KMS-11 (cell line): ENCODE data around the gene CDKN2C.
A peak's percentile ranks its signal among the peaks of the same experiment; 100 is the strongest.

Source experiments
- H2AFZ ChIP-seq: fragments of 200-600 bp; sonication (generic); 2 replicates; pipeline ENCODE4 v1.6.1; 2016; ENCODE audit warnings: antibody characterized with exemption, mixed run types, low read depth
- H3K27ac ChIP-seq: fragments of 200-600 bp; sonication (generic); 2 replicates; pipeline ENCODE4 v1.6.1; 2016; ENCODE audit warnings: mild to moderate bottlenecking, mixed run types
- H3K27me3 ChIP-seq: fragments of 200-600 bp; sonication (generic); 2 replicates; pipeline ENCODE4 v1.6.1; 2017; ENCODE audit warnings: mild to moderate bottlenecking, low read depth, mixed run types, moderate library complexity; ENCODE audit not compliant: insufficient read depth
- H3K36me3 ChIP-seq: fragments of 200-600 bp; sonication (generic); 2 replicates; pipeline ENCODE4 v1.6.1; 2017; ENCODE audit warnings: mild to moderate bottlenecking, mixed run types; ENCODE audit not compliant: insufficient read depth
- H3K4me1 ChIP-seq: fragments of 200-600 bp; sonication (generic); 2 replicates; pipeline ENCODE4 v1.6.1; 2016; ENCODE audit warnings: mild to moderate bottlenecking, low read depth, mixed run types; ENCODE audit not compliant: poor library complexity, severe bottlenecking
- H3K4me2 ChIP-seq: fragments of 200-600 bp; sonication (generic); 2 replicates; pipeline ENCODE4 v1.7.0; 2016; ENCODE audit warnings: mild to moderate bottlenecking, mixed run types
- H3K4me3 ChIP-seq: fragments of 200-600 bp; sonication (generic); IDR thresholded peaks from 2 replicates; pipeline ENCODE4 v1.6.1; 2017; ENCODE audit warnings: low read depth, low read length, mixed read lengths; ENCODE audit not compliant: insufficient read depth
- H3K79me2 ChIP-seq: fragments of 200-600 bp; sonication (generic); 2 replicates; pipeline ENCODE4 v1.6.1; 2016; ENCODE audit warnings: low read depth, mixed run types; ENCODE audit not compliant: insufficient read depth
- H3K9ac ChIP-seq: fragments of 200-600 bp; sonication (generic); 2 replicates; pipeline ENCODE4 v1.6.1; 2016; ENCODE audit warnings: mild to moderate bottlenecking, mixed run types
- H4K20me1 ChIP-seq: fragments of 200-600 bp; sonication (generic); 2 replicates; pipeline ENCODE4 v1.6.1; 2016; ENCODE audit warnings: mild to moderate bottlenecking, mixed run types; ENCODE audit not compliant: insufficient read depth
- TF ChIP-seq, protein P1 (sequence below): fragments of 200-600 bp; sonication (generic); conservative IDR thresholded peaks from 2 replicates; pipeline ENCODE4 v1.6.1; 2017; ENCODE audit warnings: low read depth, mild to moderate bottlenecking, antibody characterized with exemption, low read length, moderate library complexity, mixed read lengths

The CDKN2C gene

DNA sequence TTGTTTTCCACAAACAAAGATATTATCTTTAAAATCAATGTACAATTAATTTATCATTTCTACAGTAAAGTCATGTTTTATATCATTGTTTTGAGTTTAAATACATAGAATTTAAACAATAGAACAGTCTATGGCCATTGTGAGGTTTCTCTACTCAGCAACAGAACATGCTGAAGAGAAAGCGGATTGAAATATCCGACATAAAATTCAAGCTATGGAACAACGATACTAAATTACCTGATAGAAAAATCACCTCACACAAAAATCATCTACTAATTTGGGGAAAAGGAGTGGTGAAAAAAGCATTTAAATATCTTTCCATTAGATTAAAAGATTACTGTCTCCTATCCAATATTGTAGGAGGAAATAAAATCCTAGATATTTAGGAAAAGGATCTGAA lies 12.6 kb downstream of the CDKN2C start:
- Histone ChIP-seq H3K4me2 (peak overlapping the region; percentile 76), H2AFZ (no peak overlapping the region), H3K9ac (peak overlapping the region; percentile 97), H4K20me1 (no peaks in the 10 kb centered on the region), H3K4me3 (no peak overlapping the region), H3K27ac (peak overlapping the region; percentile 99), H3K27me3 (no peaks in the 10 kb centered on the region), H3K36me3 (no peaks in the 10 kb centered on the region), H3K4me1 (peaks cover 8% of the 10 kb centered on the region), H3K79me2 (peaks cover 83% of the 10 kb centered on the region)
- TF ChIP-seq, protein P1, sequence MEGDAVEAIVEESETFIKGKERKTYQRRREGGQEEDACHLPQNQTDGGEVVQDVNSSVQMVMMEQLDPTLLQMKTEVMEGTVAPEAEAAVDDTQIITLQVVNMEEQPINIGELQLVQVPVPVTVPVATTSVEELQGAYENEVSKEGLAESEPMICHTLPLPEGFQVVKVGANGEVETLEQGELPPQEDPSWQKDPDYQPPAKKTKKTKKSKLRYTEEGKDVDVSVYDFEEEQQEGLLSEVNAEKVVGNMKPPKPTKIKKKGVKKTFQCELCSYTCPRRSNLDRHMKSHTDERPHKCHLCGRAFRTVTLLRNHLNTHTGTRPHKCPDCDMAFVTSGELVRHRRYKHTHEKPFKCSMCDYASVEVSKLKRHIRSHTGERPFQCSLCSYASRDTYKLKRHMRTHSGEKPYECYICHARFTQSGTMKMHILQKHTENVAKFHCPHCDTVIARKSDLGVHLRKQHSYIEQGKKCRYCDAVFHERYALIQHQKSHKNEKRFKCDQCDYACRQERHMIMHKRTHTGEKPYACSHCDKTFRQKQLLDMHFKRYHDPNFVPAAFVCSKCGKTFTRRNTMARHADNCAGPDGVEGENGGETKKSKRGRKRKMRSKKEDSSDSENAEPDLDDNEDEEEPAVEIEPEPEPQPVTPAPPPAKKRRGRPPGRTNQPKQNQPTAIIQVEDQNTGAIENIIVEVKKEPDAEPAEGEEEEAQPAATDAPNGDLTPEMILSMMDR, result no peak

DNA sequence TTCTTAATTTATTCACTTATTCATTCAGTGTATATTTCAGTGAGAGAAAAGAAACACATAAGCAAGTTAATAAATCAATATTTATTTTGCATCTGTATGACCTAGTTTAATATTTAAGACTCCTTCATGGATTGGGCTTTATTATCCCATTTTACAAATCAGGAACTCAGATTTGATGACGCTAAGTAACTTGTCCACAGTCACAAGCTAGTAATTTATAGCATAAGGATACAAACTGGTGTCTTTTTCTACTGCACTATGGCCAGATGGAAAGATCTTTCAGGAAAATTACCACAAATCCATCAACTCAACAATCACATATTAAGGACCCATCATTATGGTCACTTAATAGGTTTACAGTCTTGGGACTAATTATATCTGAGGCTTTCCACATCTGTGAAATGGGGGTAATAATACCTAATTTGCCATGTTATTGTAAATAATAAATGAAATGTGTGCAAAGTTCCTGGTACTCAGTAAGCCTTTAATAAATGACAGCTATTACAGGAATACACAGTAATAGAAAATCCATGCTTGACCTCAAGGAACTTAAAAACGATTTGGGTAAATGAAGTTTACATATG lies 13.3 kb downstream of the CDKN2C start:
- Histone ChIP-seq H3K27me3 (no peaks in the 10 kb centered on the region), H3K79me2 (peaks cover 85% of the 10 kb centered on the region), H3K9ac (peak overlapping the region; percentile 97), H4K20me1 (no peaks in the 10 kb centered on the region), H2AFZ (no peak overlapping the region), H3K4me2 (peak overlapping the region; percentile 76), H3K4me1 (peaks cover 8% of the 10 kb centered on the region), H3K36me3 (no peaks in the 10 kb centered on the region), H3K27ac (peak overlapping the region; percentile 99), H3K4me3 (no peak overlapping the region)
- TF ChIP-seq, protein P1, result no peak

DNA sequence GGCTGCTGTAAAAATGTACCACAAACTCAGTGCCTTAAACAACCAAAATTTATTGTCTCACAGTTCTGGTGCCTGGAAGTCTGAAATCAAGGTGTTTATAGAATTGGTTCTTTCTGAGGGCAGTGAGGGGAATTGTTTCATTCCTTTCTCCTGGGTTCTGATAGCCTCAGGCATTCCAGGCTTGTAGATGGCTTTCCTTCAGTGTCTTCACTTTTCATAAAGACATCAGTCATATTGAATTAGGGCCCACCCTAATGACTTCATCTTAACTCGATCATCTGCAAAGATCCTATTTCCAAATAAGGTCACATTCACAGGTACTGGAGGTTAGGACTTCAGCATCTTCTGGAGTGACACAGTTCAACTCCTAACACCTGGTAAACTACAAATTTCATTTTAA lies 15.0 kb downstream of the CDKN2C start:
- Histone ChIP-seq H3K4me1 (peaks cover 8% of the 10 kb centered on the region), H4K20me1 (no peaks in the 10 kb centered on the region), H3K36me3 (no peaks in the 10 kb centered on the region), H2AFZ (no peak overlapping the region), H3K4me3 (no peak overlapping the region), H3K79me2 (peaks cover 73% of the 10 kb centered on the region), H3K9ac (peak overlapping the region; percentile 97; the same call in 1 of the 2 replicates), H3K4me2 (peak overlapping the region; percentile 54), H3K27me3 (no peaks in the 10 kb centered on the region), H3K27ac (peak overlapping the region; percentile 99; the same call in 1 of the 2 replicates)
- TF ChIP-seq, protein P1, result no peak

DNA sequence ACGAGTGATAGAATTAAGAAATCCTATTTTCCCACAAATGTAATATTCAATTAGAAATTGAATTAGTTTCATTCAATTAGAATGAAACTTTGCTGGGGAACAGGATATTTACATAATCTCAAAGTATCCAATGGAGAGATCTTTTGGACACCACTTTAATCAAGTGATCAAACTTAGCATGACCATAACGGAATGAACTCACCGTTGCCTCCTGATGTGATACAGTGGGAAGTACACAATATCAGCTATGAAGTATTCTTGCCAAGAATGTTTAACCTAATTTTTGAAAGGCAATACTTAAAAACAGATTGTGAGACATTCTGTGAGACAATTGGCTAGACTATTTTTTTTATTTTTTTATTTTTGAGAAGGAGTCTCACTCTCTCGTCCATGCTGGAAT lies 16.6 kb downstream of the CDKN2C start:
- Histone ChIP-seq H3K36me3 (no peaks in the 10 kb centered on the region), H4K20me1 (no peaks in the 10 kb centered on the region), H2AFZ (no peak overlapping the region), H3K4me1 (peaks cover 8% of the 10 kb centered on the region), H3K27me3 (no peaks in the 10 kb centered on the region), H3K4me3 (no peak overlapping the region), H3K9ac (no peak overlapping the region), H3K4me2 (no peak overlapping the region), H3K79me2 (peaks cover 58% of the 10 kb centered on the region), H3K27ac (no peak overlapping the region)
- TF ChIP-seq, protein P1, result no peak
